Activated CD4-positive, alpha-beta T cell treated with anti-CD3 and anti-CD28 coated beads for 1 hour (primary cell): ENCODE measurements around the gene SHC2.
"Not testable (repeated sequence)": the region's sequence is repeated elsewhere in the genome, so short reads cannot be mapped to it uniquely, and the experiment has no call there.

Experiments used
- DNase-seq: peaks from one replicate; pipeline ENCODE4 v3.0.0-alpha.2; 2020

SHC2 gene

GRCh38 chr19:422213-422916 is 38.5 kb downstream of the SHC2 start:
- no peak for DNase-seq

- no peak for DNase-seq
Measured at GRCh38 chr19:419721-420515, 40.9 kb downstream of the SHC2 start.

GRCh38 chr19:418761-419671 is 41.8 kb downstream of the SHC2 start:
- DNase-seq = no peak

- DNase-seq = no peak
Measured at GRCh38 chr19:416416-416815, 44.4 kb downstream of the SHC2 start.

- DNase-seq = no peak
Measured at GRCh38 chr19:415292-415691, 45.5 kb downstream of the SHC2 start.

GRCh38 chr19:413756-414420 is 46.9 kb downstream of the SHC2 start:
- DNase-seq = no peak

- DNase-seq = no peak
Measured at GRCh38 chr19:412356-413355, 48.2 kb downstream of the SHC2 start.

GRCh38 chr19:411723-412355 is 49.0 kb downstream of the SHC2 start:
- no peak for DNase-seq

- DNase-seq = not testable (repeated sequence)
Measured at GRCh38 chr19:411121-411722, 49.6 kb downstream of the SHC2 start.

- DNase-seq = no peak
Measured at GRCh38 chr19:410243-410781, 50.5 kb downstream of the SHC2 start.

- DNase-seq = no peak
Measured at GRCh38 chr19:409516-410242, 51.2 kb downstream of the SHC2 start.

GRCh38 chr19:408902-409515 is 51.8 kb downstream of the SHC2 start, which contains the start of gene C2CD4C:
TSS of gene C2CD4C (minus strand) at chr19:409147. CDS start at chr19:408361, 786 bp downstream.
- no peak for DNase-seq

- no peak for DNase-seq
Measured at GRCh38 chr19:408441-408901, 52.4 kb downstream of the SHC2 start.

GRCh38 chr19:407511-408440 is 53.1 kb downstream of the SHC2 start:
- no peak for DNase-seq

GRCh38 chr19:406971-407510 is 53.8 kb downstream of the SHC2 start:
- no peak for DNase-seq

- no peak for DNase-seq
Measured at GRCh38 chr19:406135-406781, 54.6 kb downstream of the SHC2 start.
